ENCODE measurements around the gene DLG1.

DLG1 gene

GRCh38 chr3:197171481-197172067 is 126.8 kb downstream of the DLG1 start:
- Histone ChIP-seq H3K27me3 (replicated peaks; ENCODE audit: control insufficient read depth, insufficient read depth, low read length) (no peaks in the 10 kb centered on the region), H3K4me3 (replicated peaks; ENCODE audit: low read depth, low read length) (no peak overlapping the region), H3K36me3 (ENCODE audit: control insufficient read depth, insufficient read depth, low read length) (no peaks in the 10 kb centered on the region)
- DNase-seq (ENCODE audit: extremely low read depth, insufficient read length), result no peak
- TF ChIP-seq CTCF (IDR thresholded peaks at IDR 0.05; ENCODE audit: insufficient read depth, low read length, poor library complexity, severe bottlenecking), result no peak

- DNase-seq (ENCODE audit: extremely low read depth, insufficient read length), result no peak
- Histone ChIP-seq H3K36me3 (ENCODE audit: control insufficient read depth, insufficient read depth, low read length) (peaks cover 3% of the 10 kb centered on the region; the same call in 1 of the 2 replicates), H3K4me3 (replicated peaks; ENCODE audit: low read depth, low read length) (no peak overlapping the region), H3K27me3 (replicated peaks; ENCODE audit: control insufficient read depth, insufficient read depth, low read length) (no peaks in the 10 kb centered on the region)
- no peak for TF ChIP-seq CTCF (IDR thresholded peaks at IDR 0.05; ENCODE audit: insufficient read depth, low read length, poor library complexity, severe bottlenecking)
Observed at GRCh38 chr3:197169028-197169427, 129.4 kb downstream of the DLG1 start.

GRCh38 chr3:197168606-197169005 is 129.8 kb downstream of the DLG1 start:
- H3K36me3 ChIP-seq (ENCODE audit: control insufficient read depth, insufficient read depth, low read length), result peaks cover 3% of the 10 kb centered on the region; the same call in 1 of the 2 replicates
- DNase-seq (ENCODE audit: extremely low read depth, insufficient read length), result no peak
- no peak for TF ChIP-seq CTCF (IDR thresholded peaks at IDR 0.05; ENCODE audit: insufficient read depth, low read length, poor library complexity, severe bottlenecking)
- H3K27me3 ChIP-seq (replicated peaks; ENCODE audit: control insufficient read depth, insufficient read depth, low read length), result no peaks in the 10 kb centered on the region
- no peak overlapping the region for H3K4me3 ChIP-seq (replicated peaks; ENCODE audit: low read depth, low read length)

- Histone ChIP-seq H3K27me3 (replicated peaks; ENCODE audit: control insufficient read depth, insufficient read depth, low read length) (no peaks in the 10 kb centered on the region), H3K4me3 (replicated peaks; ENCODE audit: low read depth, low read length) (no peak overlapping the region), H3K36me3 (ENCODE audit: control insufficient read depth, insufficient read depth, low read length) (peaks cover 3% of the 10 kb centered on the region; the same call in 1 of the 2 replicates)
- no peak for DNase-seq (ENCODE audit: extremely low read depth, insufficient read length)
- no peak for TF ChIP-seq CTCF (IDR thresholded peaks at IDR 0.05; ENCODE audit: insufficient read depth, low read length, poor library complexity, severe bottlenecking)
Observed at GRCh38 chr3:197168063-197168462, 130.3 kb downstream of the DLG1 start.

GRCh38 chr3:197167549-197167948 is 130.9 kb downstream of the DLG1 start:
- Histone ChIP-seq H3K27me3 (replicated peaks; ENCODE audit: control insufficient read depth, insufficient read depth, low read length) (no peaks in the 10 kb centered on the region), H3K4me3 (replicated peaks; ENCODE audit: low read depth, low read length) (no peak overlapping the region), H3K36me3 (ENCODE audit: control insufficient read depth, insufficient read depth, low read length) (peaks cover 3% of the 10 kb centered on the region; the same call in 1 of the 2 replicates)
- no peak for TF ChIP-seq CTCF (IDR thresholded peaks at IDR 0.05; ENCODE audit: insufficient read depth, low read length, poor library complexity, severe bottlenecking)
- no peak for DNase-seq (ENCODE audit: extremely low read depth, insufficient read length)

GRCh38 chr3:197165890-197166289 is 132.5 kb downstream of the DLG1 start:
- no peak for TF ChIP-seq CTCF (IDR thresholded peaks at IDR 0.05; ENCODE audit: insufficient read depth, low read length, poor library complexity, severe bottlenecking)
- Histone ChIP-seq H3K4me3 (replicated peaks; ENCODE audit: low read depth, low read length) (no peak overlapping the region), H3K36me3 (ENCODE audit: control insufficient read depth, insufficient read depth, low read length) (peaks cover 3% of the 10 kb centered on the region; the same call in 1 of the 2 replicates), H3K27me3 (replicated peaks; ENCODE audit: control insufficient read depth, insufficient read depth, low read length) (no peaks in the 10 kb centered on the region)
- no peak for DNase-seq (ENCODE audit: extremely low read depth, insufficient read length)

All from GM06990 (cell line).